Karpas-422 (cell line): Measurements from ENCODE around the gene MDGA2. TPM values are rescaled to one million over a fixed set of nuclear protein-coding genes. Genes with fewer than 3 reads are reported as not detected.
A peak's percentile ranks its signal among the peaks of the same experiment; 100 is the strongest.

Source experiments
- DNase-seq: peaks from one replicate; pipeline ENCODE4 v3.0.0-alpha.2; 2015
- H2AFZ ChIP-seq: fragments of 200-600 bp; sonication (generic); 2 replicates; pipeline ENCODE4 v1.6.1; 2014; ENCODE audit warnings: antibody characterized with exemption, low read length, mixed read lengths
- H3K27ac ChIP-seq: fragments of 200-600 bp; sonication (generic); 2 replicates; pipeline ENCODE4 v1.5.1; 2014; ENCODE audit warnings: mild to moderate bottlenecking, low read length, moderate library complexity
- H3K27me3 ChIP-seq: fragments of 200-600 bp; sonication (generic); 2 replicates; pipeline ENCODE4 v1.6.1; 2014; ENCODE audit warnings: low read length, mixed read lengths
- H3K36me3 ChIP-seq: fragments of 200-600 bp; sonication (generic); 2 replicates; pipeline ENCODE4 v1.6.1; 2014; ENCODE audit warnings: low read length, mixed read lengths; ENCODE audit not compliant: insufficient read depth
- H3K4me1 ChIP-seq: fragments of 200-600 bp; sonication (generic); 2 replicates; pipeline ENCODE4 v1.6.1; 2014; ENCODE audit warnings: mild to moderate bottlenecking, low read length, mixed read lengths
- H3K4me2 ChIP-seq: fragments of 200-600 bp; sonication (generic); 2 replicates; pipeline ENCODE4 v1.6.1; 2014; ENCODE audit warnings: low read length, low read depth, mild to moderate bottlenecking; ENCODE audit not compliant: poor library complexity, severe bottlenecking
- H3K4me3 ChIP-seq: fragments of 200-600 bp; sonication (generic); 2 replicates; pipeline ENCODE4 v1.5.1; 2014; ENCODE audit warnings: mild to moderate bottlenecking, antibody characterized with exemption, low read length, mixed read lengths
- H3K79me2 ChIP-seq: fragments of 200-600 bp; sonication (generic); 2 replicates; pipeline ENCODE4 v1.6.1; 2014; ENCODE audit warnings: mild to moderate bottlenecking, low read length, mixed read lengths
- H3K9ac ChIP-seq: fragments of 200-600 bp; sonication (generic); 2 replicates; pipeline ENCODE4 v1.6.0; 2014; ENCODE audit warnings: low read length
- H3K9me2 ChIP-seq: fragments of 200-600 bp; sonication (generic), shearing (Covaris generic); replicated peaks from 2 replicates; pipeline ENCODE4 v1.6.0; 2014; ENCODE audit warnings: mild to moderate bottlenecking, low read length, moderate library complexity; ENCODE audit not compliant: insufficient read depth
- H3K9me3 ChIP-seq: fragments of 300-700, 200-600 bp; sonication (generic); 2 replicates; pipeline ENCODE4 v1.6.1; 2014; ENCODE audit warnings: low read length, mixed read lengths
- H4K20me1 ChIP-seq: fragments of 200-600 bp; sonication (generic); 2 replicates; pipeline ENCODE4 v1.6.1; 2014; ENCODE audit warnings: mild to moderate bottlenecking, antibody characterized with exemption, low read length, low read depth; ENCODE audit not compliant: insufficient read depth
- total RNA-seq: library from RNA; depleted of rRNA; stranded (reverse); fragments of >200 nt; shearing (Covaris generic); gene quantifications from 2 replicates; pipeline ENCODE4 v1.2.3, GENCODE V29; 2014; ENCODE audit warnings: low replicate concordance

Gene MDGA2
- total RNA-seq, 1 experiment from 2014 or later = not detected

GRCh38 chr14:47269756-47270492 lies 405.5 kb downstream of the MDGA2 start:
- no peak overlapping the region for H2AFZ ChIP-seq
- no peak overlapping the region for H3K4me2 ChIP-seq
- H3K9me2 ChIP-seq = no peaks in the 10 kb centered on the region
- no peak overlapping the region for H3K4me3 ChIP-seq
- peaks cover 44% of the 10 kb centered on the region for H3K9me3 ChIP-seq
- no peaks in the 10 kb centered on the region for H3K4me1 ChIP-seq
- DNase-seq = no peak
- H3K27ac ChIP-seq = no peak overlapping the region
- no peaks in the 10 kb centered on the region for H3K79me2 ChIP-seq
- no peaks in the 10 kb centered on the region for H3K36me3 ChIP-seq
- no peaks in the 10 kb centered on the region for H3K27me3 ChIP-seq
- no peaks in the 10 kb centered on the region for H4K20me1 ChIP-seq
- H3K9ac ChIP-seq = no peak overlapping the region

DNA sequence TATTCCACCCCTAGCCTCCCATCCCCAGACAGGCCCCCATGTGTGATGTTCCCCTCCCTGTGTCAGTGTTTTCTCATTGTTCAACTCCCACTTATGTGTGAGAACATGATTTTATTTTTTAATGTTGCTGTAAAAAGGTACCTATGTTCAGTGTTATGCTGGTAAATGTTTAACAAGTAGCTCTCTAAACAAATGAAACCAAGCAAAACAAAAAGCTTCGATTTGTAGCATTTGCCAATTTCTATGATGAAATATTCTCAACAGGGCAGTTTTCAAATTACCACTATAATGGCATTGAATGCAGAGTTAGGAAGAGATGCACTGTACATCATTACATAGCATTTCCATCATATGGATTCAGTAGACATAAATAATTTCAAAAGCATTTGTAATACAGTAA lies 410.6 kb downstream of the MDGA2 start:
- Histone ChIP-seq H3K79me2 (no peaks in the 10 kb centered on the region), H3K9me3 (peaks cover 45% of the 10 kb centered on the region), H3K9me2 (no peaks in the 10 kb centered on the region), H2AFZ (no peak overlapping the region), H3K9ac (no peak overlapping the region), H3K36me3 (no peaks in the 10 kb centered on the region), H4K20me1 (no peaks in the 10 kb centered on the region), H3K27me3 (no peaks in the 10 kb centered on the region), H3K4me2 (no peak overlapping the region), H3K4me1 (no peaks in the 10 kb centered on the region), H3K4me3 (no peak overlapping the region), H3K27ac (no peak overlapping the region)
- DNase-seq = no peak

DNA sequence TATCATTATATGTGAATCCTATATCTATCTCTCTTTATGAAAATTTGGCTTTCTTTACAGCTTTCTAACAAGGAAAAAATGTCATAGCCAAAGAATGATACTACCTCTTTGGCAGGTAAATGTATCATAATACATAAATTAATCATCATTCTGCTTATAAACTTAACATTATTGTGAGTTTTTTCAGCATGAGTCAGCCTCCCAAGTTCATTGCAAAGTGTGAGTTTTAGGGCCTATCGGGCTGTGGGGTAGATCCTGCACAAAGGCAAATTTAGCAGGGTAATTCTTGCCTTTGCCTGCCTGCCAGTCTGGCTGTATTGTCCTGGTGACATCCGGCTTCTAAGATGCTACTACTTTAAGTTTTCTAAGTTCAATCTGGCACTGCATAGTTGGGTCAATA lies 412.6 kb downstream of the MDGA2 start:
- no peak for DNase-seq
- peaks cover 54% of the 10 kb centered on the region for H3K9me3 ChIP-seq
- H3K9ac ChIP-seq = no peak overlapping the region
- H3K4me1 ChIP-seq = no peaks in the 10 kb centered on the region
- no peaks in the 10 kb centered on the region for H3K36me3 ChIP-seq
- no peaks in the 10 kb centered on the region for H3K79me2 ChIP-seq
- no peak overlapping the region for H3K4me2 ChIP-seq
- no peak overlapping the region for H2AFZ ChIP-seq
- no peaks in the 10 kb centered on the region for H4K20me1 ChIP-seq
- no peaks in the 10 kb centered on the region for H3K27me3 ChIP-seq
- no peak overlapping the region for H3K27ac ChIP-seq
- H3K9me2 ChIP-seq = no peaks in the 10 kb centered on the region
- no peak overlapping the region for H3K4me3 ChIP-seq

- no peaks in the 10 kb centered on the region for H3K4me1 ChIP-seq
- H3K36me3 ChIP-seq = no peaks in the 10 kb centered on the region
- no peak overlapping the region for H3K27ac ChIP-seq
- H2AFZ ChIP-seq = no peak overlapping the region
- H3K9ac ChIP-seq = no peak overlapping the region
- no peak overlapping the region for H3K4me2 ChIP-seq
- peaks cover 50% of the 10 kb centered on the region for H3K9me3 ChIP-seq
- no peak for DNase-seq
- H3K4me3 ChIP-seq = no peak overlapping the region
- H3K79me2 ChIP-seq = no peaks in the 10 kb centered on the region
- H4K20me1 ChIP-seq = no peaks in the 10 kb centered on the region
- H3K27me3 ChIP-seq = no peaks in the 10 kb centered on the region
- no peaks in the 10 kb centered on the region for H3K9me2 ChIP-seq
Observed at GRCh38 chr14:47261350-47261749, 414.1 kb downstream of the MDGA2 start.

- DNase-seq = no peak
- no peak overlapping the region for H3K4me2 ChIP-seq
- no peak overlapping the region for H3K9ac ChIP-seq
- H3K27ac ChIP-seq = no peak overlapping the region
- H3K36me3 ChIP-seq = no peaks in the 10 kb centered on the region
- no peaks in the 10 kb centered on the region for H4K20me1 ChIP-seq
- peaks cover 56% of the 10 kb centered on the region for H3K9me3 ChIP-seq
- no peak overlapping the region for H2AFZ ChIP-seq
- no peaks in the 10 kb centered on the region for H3K27me3 ChIP-seq
- no peaks in the 10 kb centered on the region for H3K9me2 ChIP-seq
- no peaks in the 10 kb centered on the region for H3K79me2 ChIP-seq
- H3K4me3 ChIP-seq = no peak overlapping the region; the same call in 1 of the 2 replicates
- no peaks in the 10 kb centered on the region for H3K4me1 ChIP-seq
Observed at GRCh38 chr14:47259796-47260195, 415.6 kb downstream of the MDGA2 start.

DNA sequence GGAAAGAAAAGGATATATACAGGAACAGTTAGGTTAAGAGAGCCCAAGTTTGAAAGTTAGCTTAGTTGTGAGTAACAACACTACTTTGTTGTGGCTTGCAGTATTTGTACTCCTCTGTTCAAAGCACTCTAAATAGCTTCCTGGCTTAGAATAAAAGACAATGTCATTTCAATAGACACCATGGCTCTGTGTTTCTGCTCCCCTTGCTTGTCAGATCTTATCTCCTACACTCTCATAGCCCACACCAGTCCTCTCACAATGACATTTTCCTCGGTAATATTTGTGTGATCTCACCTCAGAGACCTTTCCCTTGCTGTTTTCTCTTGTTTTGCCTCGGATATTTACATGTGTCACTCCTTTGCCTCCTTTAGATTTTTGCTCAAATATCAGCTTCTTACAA lies 418.4 kb downstream of the MDGA2 start:
- Histone ChIP-seq H2AFZ (no peak overlapping the region), H3K4me2 (no peak overlapping the region), H4K20me1 (no peaks in the 10 kb centered on the region), H3K4me3 (no peak overlapping the region), H3K4me1 (no peaks in the 10 kb centered on the region), H3K9me3 (peaks cover 62% of the 10 kb centered on the region), H3K36me3 (no peaks in the 10 kb centered on the region), H3K9me2 (no peaks in the 10 kb centered on the region), H3K27me3 (no peaks in the 10 kb centered on the region), H3K27ac (no peak overlapping the region), H3K9ac (no peak overlapping the region), H3K79me2 (no peaks in the 10 kb centered on the region)
- DNase-seq = no peak

DNA sequence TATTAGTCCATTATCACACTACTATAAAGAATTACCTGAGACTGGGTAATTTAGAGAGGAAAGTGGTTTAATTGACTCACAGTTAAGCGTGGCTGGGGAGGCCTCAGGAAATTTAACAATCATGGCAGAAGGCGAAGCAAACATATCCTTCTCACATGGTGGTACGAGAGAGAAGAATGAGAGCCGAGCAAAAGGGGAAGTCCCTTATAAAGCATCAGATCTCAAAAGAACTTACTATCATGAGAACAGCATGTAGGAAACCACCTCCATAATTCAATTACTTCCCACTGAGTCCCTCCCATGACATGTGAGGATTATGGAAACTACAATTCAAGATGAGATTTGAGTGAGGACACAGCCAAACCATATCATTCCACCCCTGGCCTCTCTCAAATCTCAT lies 422.6 kb downstream of the MDGA2 start:
- no peaks in the 10 kb centered on the region for H3K4me1 ChIP-seq
- H2AFZ ChIP-seq = 0 out of 2 replicates have a peak overlapping the region, but pooled peaks have one; percentile 51
- peaks cover 43% of the 10 kb centered on the region for H3K9me3 ChIP-seq
- DNase-seq = no peak
- H3K9me2 ChIP-seq = no peaks in the 10 kb centered on the region
- no peaks in the 10 kb centered on the region for H3K79me2 ChIP-seq
- no peak overlapping the region for H3K4me3 ChIP-seq
- H4K20me1 ChIP-seq = no peaks in the 10 kb centered on the region
- H3K27ac ChIP-seq = no peak overlapping the region
- no peaks in the 10 kb centered on the region for H3K27me3 ChIP-seq
- no peak overlapping the region for H3K4me2 ChIP-seq
- no peak overlapping the region for H3K9ac ChIP-seq
- no peaks in the 10 kb centered on the region for H3K36me3 ChIP-seq

GRCh38 chr14:47246367-47246766 lies 429.0 kb downstream of the MDGA2 start:
- H3K27ac ChIP-seq = no peak overlapping the region
- no peak overlapping the region for H2AFZ ChIP-seq
- peaks cover 25% of the 10 kb centered on the region; the same call in 1 of the 2 replicates for H3K9me3 ChIP-seq
- H3K4me1 ChIP-seq = no peaks in the 10 kb centered on the region
- no peak overlapping the region for H3K4me3 ChIP-seq
- DNase-seq = no peak
- H3K79me2 ChIP-seq = no peaks in the 10 kb centered on the region
- no peaks in the 10 kb centered on the region for H4K20me1 ChIP-seq
- H3K4me2 ChIP-seq = no peak overlapping the region
- no peaks in the 10 kb centered on the region for H3K9me2 ChIP-seq
- H3K9ac ChIP-seq = no peak overlapping the region
- H3K27me3 ChIP-seq = no peaks in the 10 kb centered on the region
- H3K36me3 ChIP-seq = no peaks in the 10 kb centered on the region
